SK-N-SH (cell line): ENCODE data around the gene SUGT1. TPM values are rescaled to one million over a fixed set of nuclear protein-coding genes. Genes with fewer than 3 reads are reported as not detected.

Experiments used
- CTCF ChIA-PET: fragments of 300-600, 350-600 bp; formaldehyde crosslinking; extraction: SDS; loops from one replicate; lab custom pipeline; 2021; lab: Yijun Ruan, JAX
- POLR2A ChIA-PET: fragments of 350-600 bp; sonication (Branson Sonifier 250); formaldehyde crosslinking; extraction: SDS; loops from one replicate; lab custom pipeline; 2020; ENCODE audit warnings: antibody characterized with exemption, inconsistent platforms; lab: Yijun Ruan, JAX
- DNase-seq: peaks from one replicate; pipeline ENCODE4 v3.0.0; 2012
- H2AFZ ChIP-seq: fragments of 200-600 bp; sonication (generic); 2 replicates; pipeline ENCODE4 v1.8.1; 2016; ENCODE audit warnings: antibody characterized with exemption, mild to moderate bottlenecking, low read depth
- H3F3A ChIP-seq: fragments of 200-600 bp; sonication (generic); replicated peaks from 2 replicates; pipeline ENCODE3; 2016; ENCODE audit warnings: antibody characterized with exemption, mild to moderate bottlenecking; ENCODE audit not compliant: insufficient read depth
- H3K27ac ChIP-seq, 2 experiments: fragments of 200-500 bp in 1 of 2; fragments of 200-600 bp in 1 of 2; sonication (Bioruptor generic) in 1 of 2; sonication (generic), shearing (Covaris generic) in 1 of 2; 2 replicates each; pipeline versions ENCODE4 v1.5.1 to v1.6.1; 2014 to 2016; ENCODE audit warnings: low read depth in 2 of 2, inconsistent platforms in 1 of 2, low read length in 1 of 2, mild to moderate bottlenecking in 1 of 2, mixed read lengths in 1 of 2
- H3K27me3 ChIP-seq: fragments of 200-600 bp; sonication (generic), shearing (Covaris generic); 2 replicates; pipeline ENCODE4 v1.6.1; 2016; ENCODE audit warnings: mixed run types; ENCODE audit not compliant: insufficient read depth
- H3K36me3 ChIP-seq, 2 experiments: fragments of 200-500 bp in 1 of 2; fragments of 200-600 bp in 1 of 2; sonication (Bioruptor generic) in 1 of 2; sonication (generic) in 1 of 2; replicated peaks in 1 of 2; 2 replicates each; pipeline versions ENCODE3 to v1.5.1; 2014 to 2016; ENCODE audit warnings: low read length in 1 of 2, mild to moderate bottlenecking in 1 of 2; ENCODE audit not compliant: insufficient read depth in 2 of 2, control insufficient read depth in 1 of 2
- H3K4me1 ChIP-seq, 2 experiments: fragments of 200-500 bp in 1 of 2; fragments of 200-600 bp in 1 of 2; sonication (Bioruptor generic) in 1 of 2; sonication (generic), shearing (Covaris generic) in 1 of 2; 2 replicates each; pipeline versions ENCODE4 v1.5.1 to v1.6.1; 2014 to 2016; ENCODE audit warnings: low read depth in 1 of 2, low read length in 1 of 2, mixed run types in 1 of 2; ENCODE audit not compliant: insufficient read depth in 2 of 2, control insufficient read depth in 1 of 2
- H3K4me2 ChIP-seq: fragments of 200-600 bp; sonication (generic), shearing (Covaris generic); 2 replicates; pipeline ENCODE4 v1.6.1; 2017; ENCODE audit warnings: mixed run types
- H3K4me3 ChIP-seq, 2 experiments: fragments of 200-500 bp in 1 of 2; fragments of 200-600 bp in 1 of 2; sonication (Bioruptor generic) in 1 of 2; sonication (generic), shearing (Covaris generic) in 1 of 2; 2 replicates each; pipeline versions ENCODE4 v1.5.1 to v1.8.1; 2014 to 2016; ENCODE audit warnings: low read depth in 2 of 2, inconsistent platforms in 1 of 2, low read length in 1 of 2, mild to moderate bottlenecking in 1 of 2, mixed read lengths in 1 of 2, moderate library complexity in 1 of 2
- H3K79me2 ChIP-seq: fragments of 200-600 bp; sonication (generic); 2 replicates; pipeline ENCODE4 v1.8.1; 2017; ENCODE audit warnings: mild to moderate bottlenecking; ENCODE audit not compliant: insufficient read depth
- H3K9ac ChIP-seq: fragments of 200-600 bp; sonication (generic); 2 replicates; pipeline ENCODE4 v1.6.1; 2017; ENCODE audit warnings: mixed run types
- H3K9me2 ChIP-seq: fragments of 200-600 bp; sonication (generic); 2 replicates; pipeline ENCODE4 v1.6.1; 2017; ENCODE audit warnings: mixed run types
- H3K9me3 ChIP-seq: fragments of 200-600 bp; sonication (generic); 2 replicates; pipeline ENCODE4 v1.6.1; 2017; ENCODE audit warnings: mixed run types, mild to moderate bottlenecking, moderate library complexity
- H4K20me1 ChIP-seq: fragments of 200-600 bp; sonication (generic); 2 replicates; pipeline ENCODE4 v1.6.1; 2017; ENCODE audit warnings: mild to moderate bottlenecking, mixed run types; ENCODE audit not compliant: insufficient read depth
- EP300 ChIP-seq, 2 experiments: IDR thresholded peaks; 2 replicates each; pipeline versions ENCODE4 v1.4.0 to v1.6.1; 2012; ENCODE audit warnings: borderline replicate concordance in 1 of 2, low read depth in 1 of 2, low read length in 1 of 2
- FOXJ3 ChIP-seq: sonication (generic); formaldehyde crosslinking; IDR thresholded peaks from 2 replicates; pipeline ENCODE4 v1.5.1; 2020; ENCODE audit warnings: mild to moderate bottlenecking, missing genetic modification reagents
- JUND ChIP-seq: IDR thresholded peaks from 2 replicates; pipeline ENCODE4 v1.4.0; 2012
- MEF2A ChIP-seq: IDR thresholded peaks from 2 replicates; pipeline ENCODE4 v1.4.0; 2012; ENCODE audit warnings: low read depth, borderline replicate concordance
- NFIC ChIP-seq: IDR thresholded peaks from 2 replicates; pipeline ENCODE4 v1.4.0; 2012; ENCODE audit warnings: borderline replicate concordance
- NRF1 ChIP-seq: IDR thresholded peaks from 2 replicates; pipeline ENCODE4 v1.6.1; 2012; ENCODE audit warnings: low read depth, mild to moderate bottlenecking, low read length
- RAD21 ChIP-seq: IDR thresholded peaks from 2 replicates; pipeline ENCODE4 v1.6.1; 2012; ENCODE audit warnings: mild to moderate bottlenecking, low read length
- RCOR1 ChIP-seq: fragments of 150-350 bp; IDR thresholded peaks from 2 replicates; pipeline ENCODE4 v1.6.1; 2017; ENCODE audit warnings: antibody characterized with exemption, low read length
- RFX5 ChIP-seq: IDR thresholded peaks from 2 replicates; pipeline ENCODE4 v1.6.1; 2012; ENCODE audit warnings: mild to moderate bottlenecking, improper control_type of control experiment, low read length
- SIN3A ChIP-seq: IDR thresholded peaks from 2 replicates; pipeline ENCODE4 v1.6.1; 2012; ENCODE audit warnings: low read depth, mild to moderate bottlenecking, low read length, moderate library complexity, borderline replicate concordance
- SMC3 ChIP-seq: IDR thresholded peaks from 2 replicates; pipeline ENCODE4 v1.6.1; 2012; ENCODE audit warnings: low read depth, low read length, improper control_type of control experiment
- TAF1 ChIP-seq: IDR thresholded peaks from 2 replicates; pipeline ENCODE4 v1.6.1; 2012; ENCODE audit warnings: low read depth, mild to moderate bottlenecking, low read length, moderate library complexity, borderline replicate concordance
- TCF12 ChIP-seq: IDR thresholded peaks from 2 replicates; pipeline ENCODE4 v1.4.0; 2012
- TEAD4 ChIP-seq: IDR thresholded peaks from 2 replicates; pipeline ENCODE4 v1.4.0; 2012; ENCODE audit warnings: mild to moderate bottlenecking, borderline replicate concordance; ENCODE audit not compliant: insufficient read depth
- YY1 ChIP-seq: IDR thresholded peaks from 2 replicates; pipeline ENCODE4 v1.4.0; 2012; ENCODE audit warnings: low read depth, mild to moderate bottlenecking
- WGBS: methylation state at CpG from one replicate; pipeline ENCODE4 v1.1.6; 2017; ENCODE audit warnings: low lambda C conversion rate; 5-methylcytosine and 5-hydroxymethylcytosine counted together
- polyA plus RNA-seq, 3 experiments: library from polyadenylated mRNA; depleted of rRNA; stranded (reverse); fragments of >200 nt; gene quantifications; 2 replicates each; pipeline ENCODE4 v1.2.3, GENCODE V29; 2012
- TF ChIP-seq, protein P1 (sequence below): fragments of 150-350 bp; IDR thresholded peaks from 2 replicates; pipeline ENCODE4 v1.6.1; 2016; ENCODE audit warnings: mild to moderate bottlenecking, low read depth, low read length
- TF ChIP-seq, protein P2 (sequence below): fragments of 150-350 bp; IDR thresholded peaks from 2 replicates; pipeline ENCODE4 v1.6.1; 2017; ENCODE audit warnings: antibody characterized with exemption, low read length, low read depth, borderline replicate concordance
- TF ChIP-seq, protein P3 (sequence below): IDR thresholded peaks from 2 replicates; pipeline ENCODE4 v1.6.1; 2012; ENCODE audit warnings: mild to moderate bottlenecking, low read depth, low read length, moderate library complexity

The SUGT1 gene
- polyA plus RNA-seq, 1 of the 3 experiments (the other 2 are of a cell fraction), result 18.6 TPM

DNA sequence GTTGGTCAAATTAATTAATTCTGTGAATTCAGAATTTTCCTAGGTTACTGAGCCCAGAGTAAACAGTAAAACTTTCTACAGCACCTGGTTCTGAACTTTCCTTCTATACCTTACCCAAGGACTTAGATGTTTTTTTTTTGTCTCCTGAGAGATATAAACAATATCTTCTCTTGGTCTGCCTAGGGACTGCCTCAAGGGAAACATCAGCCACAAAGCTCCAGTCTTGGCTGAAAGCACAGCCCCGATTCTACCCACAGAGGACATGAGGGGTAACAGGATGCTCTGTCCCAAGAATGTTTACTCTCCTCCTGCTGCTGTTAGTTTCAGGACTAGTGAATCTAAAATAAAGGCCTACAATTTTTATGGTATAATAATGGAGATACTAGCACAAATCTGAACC, 72.7 kb downstream of the SUGT1 start:
- POLR2A ChIA-PET, result no interaction called here
- Histone ChIP-seq H3K9me3 (no peaks in the 10 kb centered on the region), H3K36me3 (no peaks in the 10 kb centered on the region), H4K20me1 (no peaks in the 10 kb centered on the region), H3K4me3 (no peak overlapping the region), H3K9ac (no peak overlapping the region), H3K79me2 (no peaks in the 10 kb centered on the region), H3K27ac (no peak overlapping the region), H3F3A (no peaks in the 10 kb centered on the region), H3K4me2 (no peak overlapping the region), H3K27me3 (no peaks in the 10 kb centered on the region), H3K4me1 (no peaks in the 10 kb centered on the region), H3K9me2 (no peaks in the 10 kb centered on the region), H2AFZ (no peak overlapping the region)
- no peak for DNase-seq
- TF ChIP-seq, protein P1, sequence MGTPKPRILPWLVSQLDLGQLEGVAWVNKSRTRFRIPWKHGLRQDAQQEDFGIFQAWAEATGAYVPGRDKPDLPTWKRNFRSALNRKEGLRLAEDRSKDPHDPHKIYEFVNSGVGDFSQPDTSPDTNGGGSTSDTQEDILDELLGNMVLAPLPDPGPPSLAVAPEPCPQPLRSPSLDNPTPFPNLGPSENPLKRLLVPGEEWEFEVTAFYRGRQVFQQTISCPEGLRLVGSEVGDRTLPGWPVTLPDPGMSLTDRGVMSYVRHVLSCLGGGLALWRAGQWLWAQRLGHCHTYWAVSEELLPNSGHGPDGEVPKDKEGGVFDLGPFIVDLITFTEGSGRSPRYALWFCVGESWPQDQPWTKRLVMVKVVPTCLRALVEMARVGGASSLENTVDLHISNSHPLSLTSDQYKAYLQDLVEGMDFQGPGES, result no peak
- no peak for TF ChIP-seq RCOR1
- TF ChIP-seq TAF1, result no peak
- TF ChIP-seq FOXJ3 (CRISPR knock-in tag), result no peak
- TF ChIP-seq TCF12, result no peak
- no peak for TF ChIP-seq YY1
- TF ChIP-seq MEF2A, result no peak
- TF ChIP-seq, protein P2, sequence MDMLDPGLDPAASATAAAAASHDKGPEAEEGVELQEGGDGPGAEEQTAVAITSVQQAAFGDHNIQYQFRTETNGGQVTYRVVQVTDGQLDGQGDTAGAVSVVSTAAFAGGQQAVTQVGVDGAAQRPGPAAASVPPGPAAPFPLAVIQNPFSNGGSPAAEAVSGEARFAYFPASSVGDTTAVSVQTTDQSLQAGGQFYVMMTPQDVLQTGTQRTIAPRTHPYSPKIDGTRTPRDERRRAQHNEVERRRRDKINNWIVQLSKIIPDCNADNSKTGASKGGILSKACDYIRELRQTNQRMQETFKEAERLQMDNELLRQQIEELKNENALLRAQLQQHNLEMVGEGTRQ, result no peak
- TF ChIP-seq RAD21, result no peak
- no peak for TF ChIP-seq EP300 (IDR thresholded peaks at IDR 0.05; ENCODE audit: borderline replicate concordance in 1 of 2, low read depth in 1 of 2, low read length in 1 of 2)
- TF ChIP-seq JUND, result no peak
- TF ChIP-seq, protein P3, sequence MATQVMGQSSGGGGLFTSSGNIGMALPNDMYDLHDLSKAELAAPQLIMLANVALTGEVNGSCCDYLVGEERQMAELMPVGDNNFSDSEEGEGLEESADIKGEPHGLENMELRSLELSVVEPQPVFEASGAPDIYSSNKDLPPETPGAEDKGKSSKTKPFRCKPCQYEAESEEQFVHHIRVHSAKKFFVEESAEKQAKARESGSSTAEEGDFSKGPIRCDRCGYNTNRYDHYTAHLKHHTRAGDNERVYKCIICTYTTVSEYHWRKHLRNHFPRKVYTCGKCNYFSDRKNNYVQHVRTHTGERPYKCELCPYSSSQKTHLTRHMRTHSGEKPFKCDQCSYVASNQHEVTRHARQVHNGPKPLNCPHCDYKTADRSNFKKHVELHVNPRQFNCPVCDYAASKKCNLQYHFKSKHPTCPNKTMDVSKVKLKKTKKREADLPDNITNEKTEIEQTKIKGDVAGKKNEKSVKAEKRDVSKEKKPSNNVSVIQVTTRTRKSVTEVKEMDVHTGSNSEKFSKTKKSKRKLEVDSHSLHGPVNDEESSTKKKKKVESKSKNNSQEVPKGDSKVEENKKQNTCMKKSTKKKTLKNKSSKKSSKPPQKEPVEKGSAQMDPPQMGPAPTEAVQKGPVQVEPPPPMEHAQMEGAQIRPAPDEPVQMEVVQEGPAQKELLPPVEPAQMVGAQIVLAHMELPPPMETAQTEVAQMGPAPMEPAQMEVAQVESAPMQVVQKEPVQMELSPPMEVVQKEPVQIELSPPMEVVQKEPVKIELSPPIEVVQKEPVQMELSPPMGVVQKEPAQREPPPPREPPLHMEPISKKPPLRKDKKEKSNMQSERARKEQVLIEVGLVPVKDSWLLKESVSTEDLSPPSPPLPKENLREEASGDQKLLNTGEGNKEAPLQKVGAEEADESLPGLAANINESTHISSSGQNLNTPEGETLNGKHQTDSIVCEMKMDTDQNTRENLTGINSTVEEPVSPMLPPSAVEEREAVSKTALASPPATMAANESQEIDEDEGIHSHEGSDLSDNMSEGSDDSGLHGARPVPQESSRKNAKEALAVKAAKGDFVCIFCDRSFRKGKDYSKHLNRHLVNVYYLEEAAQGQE, result no peak
- no peak for TF ChIP-seq SMC3
- no peak for TF ChIP-seq NFIC
- no peak for TF ChIP-seq NRF1
- TF ChIP-seq SIN3A, result no peak
- TF ChIP-seq RFX5, result no peak
- TF ChIP-seq TEAD4, result no peak
- 6% methylated on average over 1 of the region's 1 CpG for WGBS
- CTCF ChIA-PET, result interaction anchor here (0.7 to 2.3 kb wide), 2 partner anchors 34 to 84 kb away, joined by 3 to 6 read pairs; no protein-coding TSS in a partner anchor
